Measurements from ENCODE around the gene PON3.

The PON3 gene

DNA sequence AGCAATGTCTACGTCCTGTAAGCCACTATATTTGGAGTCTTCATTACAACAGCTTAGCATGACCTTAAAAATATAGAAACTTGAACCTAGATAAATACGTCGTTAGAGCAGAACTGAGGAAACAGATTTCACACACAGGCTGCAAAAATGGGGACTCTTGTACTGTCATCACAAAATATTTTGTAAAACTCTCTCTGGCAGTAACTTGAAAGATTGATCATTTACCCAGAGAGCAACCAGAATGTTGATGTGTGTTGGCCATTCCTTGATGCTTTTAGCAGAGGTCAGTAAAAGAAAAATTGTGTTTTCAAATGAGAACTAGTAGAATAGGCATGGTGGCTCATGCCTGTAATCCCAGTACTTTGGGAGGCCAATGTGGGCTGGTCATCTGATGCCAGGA lies 57.3 kb downstream of the PON3 start:
- no peak for DNase-seq

DNA sequence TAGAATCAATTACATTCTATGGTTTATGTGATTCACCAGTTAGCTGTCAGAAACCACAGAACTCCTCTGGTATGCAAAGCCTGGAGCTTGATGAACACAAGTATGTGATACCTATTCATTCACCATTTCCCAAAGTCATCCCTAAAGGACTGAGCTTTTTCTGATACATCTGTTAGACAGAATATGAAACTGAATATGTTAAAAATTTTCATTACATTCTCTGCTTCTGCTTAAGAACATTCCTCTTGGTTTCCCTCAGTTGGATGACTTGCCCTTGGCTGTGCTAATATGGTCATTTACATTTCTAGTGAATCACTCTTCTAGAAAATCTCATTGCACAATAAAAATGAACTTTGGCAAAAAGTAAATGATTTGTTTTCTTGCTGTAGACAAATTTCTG lies 61.1 kb downstream of the PON3 start:
- DNase-seq: no peak

DNA sequence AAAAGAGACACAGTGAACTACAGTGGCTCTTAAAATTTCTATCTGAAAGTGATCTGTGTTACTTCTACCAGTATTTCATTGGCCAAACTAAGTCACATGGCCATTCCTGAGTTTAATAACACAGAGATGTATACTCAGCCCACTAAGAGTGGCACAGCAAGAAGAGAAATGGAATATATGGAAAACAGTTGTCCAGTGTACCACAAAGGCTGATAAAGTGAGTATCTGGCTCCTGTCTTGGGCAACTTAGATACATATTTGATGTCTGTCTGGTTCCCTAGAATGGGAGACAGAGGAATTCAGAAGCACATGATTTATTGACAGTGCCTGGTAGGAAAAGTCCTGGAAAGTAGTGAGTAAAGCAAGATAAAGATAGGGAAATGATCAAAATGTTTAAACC lies 61.7 kb downstream of the PON3 start:
- DNase-seq: no peak

DNA sequence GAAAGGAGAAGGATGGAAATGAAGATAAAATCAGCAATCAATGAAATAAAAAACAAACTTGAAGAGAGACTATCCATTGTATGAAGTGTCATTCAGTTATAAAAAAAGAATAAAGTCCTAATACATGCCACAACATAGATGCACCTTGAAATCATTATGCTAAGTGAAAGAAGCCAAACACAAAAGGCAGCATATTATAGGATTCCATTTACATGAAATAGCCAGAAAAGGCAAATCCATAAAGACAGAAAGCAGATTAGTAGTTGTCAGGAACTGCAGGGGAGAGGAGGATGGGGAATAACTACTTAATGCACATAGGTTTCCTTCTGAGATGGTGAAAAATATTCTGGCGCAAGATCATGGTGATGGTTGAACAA lies 65.2 kb downstream of the PON3 start:
- DNase-seq: no peak

DNA sequence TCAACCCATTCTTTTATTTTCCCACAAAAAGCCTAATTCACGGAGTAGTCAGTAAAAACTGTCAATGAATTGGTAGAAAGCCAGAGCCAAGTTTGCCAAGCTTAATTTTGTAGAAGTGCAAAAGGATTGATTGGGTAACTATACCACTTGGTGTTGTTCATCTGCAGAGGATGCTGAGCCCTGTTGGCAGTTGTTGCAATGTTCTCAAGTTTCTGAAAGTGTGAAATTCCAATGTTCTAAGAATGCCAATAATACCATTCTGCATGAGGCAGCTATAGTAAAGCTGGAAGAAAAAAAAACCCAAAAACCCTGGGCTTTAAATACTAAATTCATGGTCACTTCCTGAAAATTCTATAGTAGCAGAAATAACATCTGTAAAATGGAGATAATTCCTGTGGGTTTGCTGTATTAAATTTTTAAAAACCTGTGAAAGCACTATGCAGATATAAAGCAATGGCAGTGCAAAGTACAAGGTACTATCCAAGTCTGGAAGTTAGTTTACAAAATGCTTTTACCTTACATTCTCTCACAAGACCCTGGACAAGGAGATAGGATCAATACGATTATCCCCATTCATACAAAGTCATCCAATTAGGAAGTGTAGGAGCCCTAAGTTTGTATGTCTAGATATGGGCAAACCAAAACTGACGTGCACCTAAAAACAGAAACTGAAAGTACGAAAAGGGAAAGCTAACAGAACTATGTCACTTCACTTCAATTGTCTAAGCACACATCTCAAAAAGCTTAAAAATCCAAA lies 65.8 kb downstream of the PON3 start:
- no peak for DNase-seq

DNA sequence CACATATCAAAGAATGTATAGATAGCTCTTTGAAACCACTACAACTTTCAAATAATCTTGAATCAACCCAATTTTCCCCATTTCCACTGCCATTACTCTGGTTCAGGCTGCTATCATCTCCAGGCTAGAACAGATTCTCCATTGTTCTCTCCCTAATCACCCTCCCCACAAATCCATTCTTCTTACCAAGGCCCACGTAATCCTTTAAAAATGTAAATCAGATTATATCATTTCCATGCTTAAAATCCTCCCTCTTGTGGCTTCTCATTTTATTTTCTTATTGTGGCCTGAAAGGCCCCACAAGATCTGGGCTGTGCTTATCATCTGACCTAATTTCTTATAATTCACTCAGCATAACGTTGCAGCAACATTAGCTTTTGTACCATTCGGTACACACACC lies 68.8 kb downstream of the PON3 start:
- no peak for DNase-seq

DNA sequence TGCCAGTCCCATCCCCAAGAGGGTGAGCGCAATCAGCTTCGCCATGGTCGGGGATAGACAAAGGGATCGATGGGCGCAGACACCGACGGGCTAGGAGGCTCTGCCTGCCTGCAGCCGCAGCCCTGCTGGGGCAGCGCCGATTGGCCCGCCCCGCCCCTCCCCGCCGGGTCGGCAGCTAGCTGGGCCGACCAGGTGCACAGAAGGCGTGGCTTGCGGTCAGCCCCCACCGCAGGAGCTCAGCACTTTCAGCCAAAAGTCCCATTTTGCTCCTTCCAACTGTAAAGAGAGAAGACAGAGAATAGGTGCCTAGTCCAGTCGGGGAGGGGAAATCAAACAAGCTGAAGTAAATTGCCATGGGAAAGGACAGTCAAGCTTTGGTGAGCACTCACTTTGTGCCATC lies 71.7 kb downstream of the PON3 start, which contains the start of gene PON1:
Gene PON1 (minus strand): TSS at position 102 of the 400 bp plus-strand sequence. CDS start 57 bp downstream, at position 45.
- DNase-seq: no peak

DNA sequence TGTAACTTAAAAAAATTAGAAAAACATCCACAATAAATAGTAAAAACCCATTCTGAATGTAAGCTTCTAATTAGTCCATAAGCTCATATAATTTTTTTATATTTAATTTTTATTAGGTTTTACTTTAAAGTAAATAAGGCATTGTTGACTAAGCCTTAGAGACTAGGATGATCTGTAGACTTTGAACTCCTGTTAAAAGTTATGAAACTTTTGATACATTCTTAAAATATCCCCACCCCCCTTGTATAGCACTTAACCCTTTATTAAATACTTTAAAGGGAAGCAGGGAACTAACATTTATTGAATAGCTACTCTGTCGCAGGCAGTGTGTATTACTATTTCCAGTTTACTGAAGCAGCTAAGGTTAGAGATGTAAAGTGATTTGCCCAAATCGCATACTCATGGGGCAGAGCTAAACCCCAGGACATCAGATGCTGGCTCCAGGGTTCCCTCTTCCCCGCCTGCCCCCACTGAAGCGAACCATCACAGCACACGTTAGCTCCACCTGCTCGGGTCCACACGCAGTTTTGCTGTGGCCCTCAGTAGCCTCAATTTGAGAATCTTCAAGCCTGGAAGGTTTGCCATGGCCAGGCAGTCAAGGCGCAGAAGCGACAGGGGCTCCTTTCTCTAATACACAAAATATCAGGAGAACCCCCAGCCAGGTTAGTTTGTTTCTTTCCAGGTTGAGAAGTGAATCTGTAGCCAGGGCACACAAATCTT lies 72.6 kb downstream of the PON3 start:
- DNase-seq: no peak

DNA sequence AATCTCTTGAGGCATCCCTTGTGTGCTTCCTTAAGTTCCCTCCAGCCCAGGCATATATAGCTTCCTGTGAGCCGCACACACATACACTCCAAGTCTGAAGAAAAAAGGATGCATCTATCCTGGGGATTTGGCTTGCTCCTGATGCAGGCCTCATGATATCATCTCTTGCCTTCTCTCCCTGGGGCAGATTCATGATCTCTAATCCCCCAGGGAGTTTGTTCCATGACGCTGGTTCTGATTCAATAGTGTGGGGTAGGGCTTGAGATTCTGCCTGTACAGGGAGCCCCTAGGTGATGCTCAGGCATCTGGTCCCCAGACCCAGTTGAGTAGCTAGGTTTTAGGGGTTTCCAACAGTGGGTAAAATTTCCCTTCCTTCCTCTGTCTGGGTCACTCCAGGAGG lies 73.3 kb downstream of the PON3 start:
- DNase-seq: no peak

DNA sequence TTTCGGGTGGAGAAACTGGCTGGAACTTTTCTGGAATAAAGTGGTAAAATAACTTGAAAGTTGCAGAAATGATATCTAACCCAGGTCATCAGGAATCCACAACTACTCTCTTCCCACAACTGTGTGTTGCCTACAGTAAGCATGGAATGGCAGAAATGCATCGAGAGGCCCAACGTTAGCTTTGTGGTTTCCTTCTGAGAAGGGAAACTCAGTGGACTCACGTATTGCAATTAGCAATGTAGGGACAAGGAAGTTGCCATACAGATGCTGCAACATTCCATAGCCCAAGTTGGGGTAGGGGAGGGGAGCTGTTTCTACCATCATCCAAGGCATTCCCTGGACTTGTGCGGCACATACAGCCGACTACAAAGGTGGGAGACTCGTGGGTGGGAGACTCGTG lies 73.8 kb downstream of the PON3 start:
- no peak for DNase-seq

DNA sequence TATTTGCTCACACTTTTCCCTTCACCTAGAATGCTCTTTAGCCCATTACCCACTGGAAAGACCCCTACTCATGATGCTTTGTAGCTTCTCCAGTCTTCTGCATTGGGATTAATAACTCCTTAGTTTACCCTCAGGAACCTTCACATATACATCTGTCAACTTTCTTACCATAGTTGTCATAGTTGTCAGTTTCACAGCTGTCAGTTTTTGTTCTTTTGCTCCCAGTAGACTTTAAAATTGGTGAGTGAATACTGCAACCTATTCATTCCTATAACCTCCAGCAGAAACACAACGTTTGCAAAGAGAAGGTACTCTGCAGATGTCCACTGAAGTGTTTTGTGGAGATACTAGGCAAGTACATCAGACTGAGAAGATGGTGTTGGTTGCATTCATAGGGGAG lies 74.5 kb downstream of the PON3 start:
- no peak for DNase-seq

DNA sequence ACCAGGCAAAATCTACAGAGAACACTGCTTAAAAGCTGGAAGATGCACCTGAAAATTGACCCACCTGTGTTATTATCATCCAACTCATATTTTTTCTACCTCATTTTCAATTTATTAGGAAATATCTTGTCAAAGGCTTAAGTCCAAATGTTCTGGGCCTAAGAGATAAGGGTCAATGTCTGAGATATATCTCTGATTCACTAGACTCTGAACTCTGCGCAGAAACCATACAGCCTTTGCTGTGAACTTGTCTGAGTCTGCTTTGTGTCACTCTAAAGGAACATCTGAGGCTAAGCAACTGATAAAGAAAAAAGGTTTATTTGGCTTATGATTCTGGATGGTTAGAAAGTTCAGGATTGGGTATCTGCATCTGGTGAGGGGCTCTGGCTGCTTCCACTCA lies 75.5 kb downstream of the PON3 start:
- DNase-seq: no peak

DNA sequence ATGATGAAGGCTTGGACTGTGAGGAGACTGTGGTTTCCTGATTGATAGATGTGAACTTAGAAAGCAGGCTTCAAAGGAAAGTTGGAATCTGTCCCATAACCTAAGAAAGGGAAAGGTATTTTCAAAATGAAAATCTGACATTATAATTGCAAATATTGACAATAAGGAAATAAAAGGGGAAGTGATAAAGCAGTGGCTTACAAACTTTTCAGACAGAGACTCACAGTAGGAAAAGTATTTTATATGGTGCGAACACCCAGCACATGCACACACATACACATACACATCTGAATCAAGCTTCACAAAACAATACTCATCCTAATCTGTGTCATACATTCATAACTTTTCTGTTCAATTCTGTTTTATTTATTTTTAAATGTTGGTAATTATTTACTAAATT lies 76.6 kb downstream of the PON3 start:
- no peak for DNase-seq

DNA sequence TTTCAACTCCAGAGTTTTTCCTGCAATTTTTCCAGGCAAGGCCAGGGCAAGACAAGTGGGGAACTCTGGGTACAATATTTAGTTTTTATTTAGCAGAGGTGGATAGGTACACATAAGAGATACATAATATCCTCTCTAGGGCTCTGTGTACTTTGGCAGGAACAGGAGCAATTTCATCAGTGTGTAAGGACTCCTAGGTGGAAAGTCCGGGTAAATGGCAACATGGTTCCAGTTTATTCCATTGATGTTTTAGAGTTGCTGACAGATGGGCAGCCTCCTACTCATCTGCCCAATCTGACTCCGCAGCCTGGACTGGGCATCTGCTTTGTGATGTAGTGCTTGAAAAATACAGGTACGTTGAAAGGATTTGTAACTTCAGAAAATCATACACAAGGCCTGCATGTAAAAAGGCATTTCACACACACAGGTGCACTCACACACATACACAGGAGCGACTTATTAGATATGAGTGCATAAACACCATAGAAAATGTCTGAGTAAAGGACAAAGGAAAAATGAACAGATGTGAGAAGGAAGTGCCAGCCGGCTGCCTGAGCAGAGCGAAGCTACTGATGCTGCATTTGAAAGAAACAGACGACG lies 77.6 kb downstream of the PON3 start:
- no peak for DNase-seq

DNA sequence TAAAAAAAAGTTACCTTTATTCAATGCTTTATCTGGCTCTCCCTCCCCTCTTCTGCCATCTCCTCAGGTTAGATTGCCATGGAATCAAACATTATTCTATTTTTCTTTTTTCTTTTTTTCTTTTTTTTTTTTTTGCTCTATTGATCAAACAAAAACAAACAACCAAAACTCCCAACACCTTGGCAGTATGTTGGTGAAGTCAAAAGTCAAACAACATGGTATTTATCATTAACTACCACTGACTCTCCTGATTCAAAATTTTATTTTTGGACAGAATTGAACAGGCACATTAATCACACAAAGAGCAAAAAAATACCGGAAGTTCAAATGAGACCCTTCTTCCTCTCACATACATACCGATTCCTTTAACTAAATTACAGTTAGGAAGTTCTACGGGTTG lies 78.2 kb downstream of the PON3 start:
- no peak for DNase-seq

DNA sequence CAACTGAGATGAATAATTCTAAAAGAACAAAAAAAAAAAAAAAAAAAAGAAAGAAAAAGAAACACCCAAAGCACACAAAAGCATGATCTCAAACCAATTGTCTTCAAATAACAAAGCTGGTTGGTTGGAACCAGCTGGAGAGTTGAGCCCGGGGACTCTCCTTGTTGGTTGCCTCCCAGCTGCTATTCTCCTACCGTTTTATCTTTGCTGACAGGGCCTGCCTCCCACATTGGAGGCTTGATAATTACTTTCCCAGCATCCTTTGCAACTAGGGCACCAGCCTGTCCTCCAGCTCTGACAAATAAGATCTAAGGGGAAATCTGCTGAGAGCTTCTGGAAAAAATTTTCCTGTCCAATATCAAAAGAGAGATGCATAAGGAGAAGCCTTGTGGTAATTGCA lies 78.6 kb downstream of the PON3 start:
- DNase-seq: no peak

DNA sequence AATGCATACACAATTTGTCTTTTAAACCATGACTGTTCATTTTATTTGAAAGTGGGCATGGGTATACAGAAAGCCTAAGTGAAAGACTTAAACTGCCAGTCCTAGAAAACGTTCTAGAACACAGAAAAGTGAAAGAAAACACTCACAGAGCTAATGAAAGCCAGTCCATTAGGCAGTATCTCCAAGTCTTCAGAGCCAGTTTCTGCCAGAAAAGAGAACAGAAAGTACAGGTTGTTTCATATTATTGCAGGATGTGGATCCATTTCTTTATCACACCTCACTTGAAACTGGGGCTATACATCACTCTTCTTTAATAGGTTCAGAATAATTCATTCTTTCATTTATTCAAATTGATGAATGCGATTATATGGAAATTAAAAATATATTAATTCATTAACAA lies 79.6 kb downstream of the PON3 start:
- no peak for DNase-seq

DNA sequence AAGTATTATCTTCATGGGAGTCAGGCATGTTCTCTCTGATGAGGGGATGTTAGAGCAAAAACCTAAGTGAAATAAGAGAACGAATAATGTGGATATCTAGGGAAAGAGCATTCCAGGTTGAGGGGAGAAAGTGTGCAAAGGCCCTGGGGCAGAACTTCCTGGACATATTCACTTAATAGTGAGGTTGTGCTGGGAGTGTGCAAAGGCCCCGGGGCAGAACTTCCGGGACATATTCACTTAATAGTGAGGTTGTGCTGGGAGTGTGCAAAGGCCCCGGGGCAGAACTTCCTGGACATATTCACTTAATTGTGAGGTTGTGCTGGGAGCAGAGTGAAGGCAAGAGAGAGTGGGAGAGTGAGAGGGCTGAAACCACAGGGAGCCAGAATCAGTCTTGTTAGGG lies 83.6 kb downstream of the PON3 start:
- DNase-seq: no peak

DNA sequence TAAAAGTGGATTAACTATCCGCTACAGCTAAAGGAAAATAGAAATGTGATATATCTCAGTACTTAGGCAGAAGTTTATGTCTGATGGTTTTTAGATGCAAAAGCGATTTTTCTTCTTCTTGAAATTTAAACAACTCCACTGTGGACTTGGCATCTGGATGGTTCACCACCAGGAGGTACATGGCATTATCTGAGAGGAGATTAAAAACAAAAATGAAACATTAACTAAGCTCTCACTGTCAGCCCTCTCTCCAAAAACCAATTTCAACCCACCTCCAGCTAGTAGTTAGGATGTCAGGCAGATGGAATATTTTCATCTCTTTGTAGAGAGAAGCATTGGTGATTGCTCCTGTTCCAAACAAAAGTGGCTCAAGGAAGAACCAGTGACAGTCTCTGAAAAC lies 84.8 kb downstream of the PON3 start:
- no peak for DNase-seq

DNA sequence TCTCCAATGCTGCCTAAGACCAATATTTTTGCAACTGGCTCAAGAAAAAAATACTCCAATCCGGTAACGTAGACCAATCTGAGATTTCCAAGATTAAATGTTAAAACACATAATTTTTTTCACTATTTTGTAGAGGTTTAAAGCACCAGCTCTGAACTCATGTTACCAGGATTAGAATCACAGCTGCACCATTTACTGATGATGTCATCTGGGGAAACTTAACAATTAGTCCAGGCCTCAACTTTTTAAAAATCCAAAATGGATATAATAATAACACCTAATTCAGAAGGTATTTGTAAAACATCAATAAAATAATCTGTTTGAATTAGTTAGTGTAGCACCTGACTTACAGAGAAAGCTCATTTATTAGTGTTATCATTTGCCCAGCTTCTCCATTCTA lies 86.2 kb downstream of the PON3 start:
- DNase-seq: no peak
